GM12864 (cell line): ENCODE data around the gene FES.

Source experiments
- DNase-seq: peaks from one replicate; pipeline ENCODE4 v3.0.0-alpha.2; 2011; ENCODE audit warnings: low read depth
- H3K4me3 ChIP-seq: 2 replicates; pipeline ENCODE4 v1.5.1; 2011; ENCODE audit warnings: mild to moderate bottlenecking, low read depth, low read length, control low read depth
- TF ChIP-seq, protein P1 (sequence below): IDR thresholded peaks from 2 replicates; pipeline ENCODE4 v1.5.1; 2011; ENCODE audit warnings: low read depth, mild to moderate bottlenecking, moderate library complexity, low read length, control low read depth, inconsistent platforms; ENCODE audit errors: missing control alignments

The FES gene

DNA sequence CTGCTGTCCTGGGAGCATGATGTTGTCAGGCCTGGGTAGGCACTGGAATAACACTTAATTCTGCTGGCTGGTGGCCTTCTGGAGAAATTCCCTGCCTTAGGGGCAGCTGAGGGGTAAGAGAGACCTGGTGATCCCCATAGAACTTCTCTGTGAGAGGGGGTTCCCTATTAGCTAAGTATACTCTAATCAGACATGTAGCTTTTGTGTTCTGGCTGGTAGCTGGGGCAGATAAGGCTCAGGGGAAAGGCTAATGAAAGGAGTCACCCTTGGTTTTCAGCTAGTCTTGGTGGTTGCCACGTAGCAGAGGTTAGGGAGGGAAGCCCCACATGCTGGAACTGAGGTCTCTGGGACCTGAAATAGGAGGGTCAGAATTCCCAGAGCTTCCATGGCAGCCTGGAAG lies 49.0 kb downstream of the FES start:
- TF ChIP-seq, protein P1, sequence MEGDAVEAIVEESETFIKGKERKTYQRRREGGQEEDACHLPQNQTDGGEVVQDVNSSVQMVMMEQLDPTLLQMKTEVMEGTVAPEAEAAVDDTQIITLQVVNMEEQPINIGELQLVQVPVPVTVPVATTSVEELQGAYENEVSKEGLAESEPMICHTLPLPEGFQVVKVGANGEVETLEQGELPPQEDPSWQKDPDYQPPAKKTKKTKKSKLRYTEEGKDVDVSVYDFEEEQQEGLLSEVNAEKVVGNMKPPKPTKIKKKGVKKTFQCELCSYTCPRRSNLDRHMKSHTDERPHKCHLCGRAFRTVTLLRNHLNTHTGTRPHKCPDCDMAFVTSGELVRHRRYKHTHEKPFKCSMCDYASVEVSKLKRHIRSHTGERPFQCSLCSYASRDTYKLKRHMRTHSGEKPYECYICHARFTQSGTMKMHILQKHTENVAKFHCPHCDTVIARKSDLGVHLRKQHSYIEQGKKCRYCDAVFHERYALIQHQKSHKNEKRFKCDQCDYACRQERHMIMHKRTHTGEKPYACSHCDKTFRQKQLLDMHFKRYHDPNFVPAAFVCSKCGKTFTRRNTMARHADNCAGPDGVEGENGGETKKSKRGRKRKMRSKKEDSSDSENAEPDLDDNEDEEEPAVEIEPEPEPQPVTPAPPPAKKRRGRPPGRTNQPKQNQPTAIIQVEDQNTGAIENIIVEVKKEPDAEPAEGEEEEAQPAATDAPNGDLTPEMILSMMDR = no peak
- no peak for DNase-seq
- H3K4me3 ChIP-seq = no peak overlapping the region

GRCh38 chr15:90934256-90934948 lies 50.1 kb downstream of the FES start:
- peak overlapping the region; percentile 86 for H3K4me3 ChIP-seq
- TF ChIP-seq, protein P1 = peak; percentile 95
- peak; percentile 77 for DNase-seq

GRCh38 chr15:90934949-90935751 lies 50.8 kb downstream of the FES start, which contains the start of gene UNC45A:
Gene UNC45A, plus strand, starts transcription at chr15:90935285. Its CDS starts 40 bp downstream, at chr15:90935325.
- peak; percentile 61 for DNase-seq
- TF ChIP-seq, protein P1 = peak; percentile 1

DNA sequence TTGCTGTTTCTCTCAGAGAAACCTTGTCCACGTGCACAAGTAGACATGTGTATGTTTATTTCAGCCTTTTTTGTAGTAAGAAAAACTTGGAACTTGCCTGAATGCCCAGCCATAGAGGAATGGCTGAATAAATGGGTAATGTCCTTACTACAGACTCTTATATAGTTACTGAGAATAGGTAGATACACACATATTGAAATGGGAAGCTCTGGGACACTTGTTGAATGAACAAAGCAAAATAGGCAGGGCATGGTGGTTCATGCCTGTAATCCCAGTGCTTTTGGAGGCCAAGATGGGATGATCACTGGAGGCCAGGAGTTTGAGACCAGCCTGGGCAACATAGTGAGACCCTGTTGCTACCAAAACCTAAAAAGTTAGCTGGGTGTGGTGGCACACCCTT lies 52.5 kb downstream of the FES start:
- H3K4me3 ChIP-seq = no peak overlapping the region
- DNase-seq = no peak
- TF ChIP-seq, protein P1 = no peak

More at GRCh38 chr15:90934949-90935751, 50.8 kb downstream of the FES start, which contains the start of gene UNC45A:
- H3K4me3 ChIP-seq = peak within 1 kb of the TSS; percentile 86

DNA sequence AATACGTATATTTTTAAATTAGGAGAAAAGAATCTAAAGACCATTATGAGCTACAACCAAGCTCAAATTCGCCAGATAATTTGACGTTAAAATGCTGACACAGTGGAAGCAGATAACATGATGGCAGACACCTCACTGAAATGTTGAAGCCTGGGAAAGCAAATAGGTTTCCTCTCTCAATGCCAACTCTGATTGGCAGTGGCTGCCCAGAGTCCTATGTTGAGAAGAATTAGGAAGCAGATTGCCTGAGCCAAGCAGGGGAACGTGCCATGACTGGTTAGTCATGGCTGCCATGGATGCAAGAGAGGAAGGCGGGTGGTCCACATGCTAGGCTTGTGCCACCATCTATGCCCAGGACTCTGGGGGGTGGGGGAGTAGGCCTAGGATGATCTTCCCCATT lies 54.0 kb downstream of the FES start:
- no peak overlapping the region for H3K4me3 ChIP-seq
- TF ChIP-seq, protein P1 = no peak

DNA sequence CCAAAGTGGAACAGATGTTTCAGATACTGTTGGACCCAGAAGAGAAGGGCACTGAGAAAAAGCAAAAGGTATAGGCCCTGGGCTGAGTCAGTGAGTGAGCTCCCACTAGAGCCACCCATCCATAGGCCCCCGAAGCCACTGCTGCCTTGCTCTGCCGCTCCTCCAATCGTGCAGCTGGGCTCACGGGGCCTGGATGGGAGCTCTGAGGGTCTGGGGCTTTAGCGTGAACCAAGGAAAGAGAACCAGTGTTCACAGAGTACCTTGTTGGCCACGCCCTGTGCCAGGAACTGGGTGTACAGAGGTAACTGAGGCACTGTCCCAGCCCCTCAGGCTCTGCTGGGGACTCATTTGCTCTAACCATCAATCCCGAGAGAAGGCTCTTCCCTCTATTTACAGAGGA lies 55.5 kb downstream of the FES start:
- TF ChIP-seq, protein P1 = no peak
- DNase-seq = no peak
- H3K4me3 ChIP-seq = no peak overlapping the region

More for the DNA sequence above, 54.0 kb downstream of the FES start:
- DNase-seq = no peak
